Left lobe of liver (tissue), 2 donors: Measurements from ENCODE around the gene TMEM179B. TPM values are rescaled to one million over a fixed set of nuclear protein-coding genes. Genes with fewer than 3 reads are reported as not detected.

Source experiments
- ATAC-seq: fragments of 200-7000 bp; cut with Tn5 transposase; one replicate; pipeline ENCODE4 v1.9.1; 2020; ENCODE audit warnings: mild to moderate bottlenecking, moderate library complexity
- DNase-seq: peaks from one replicate; pipeline ENCODE4 v3.0.0-alpha.2; 2020; ENCODE audit warnings: low spot score
- total RNA-seq: library from RNA; stranded (reverse); gene quantifications from one replicate; pipeline ENCODE4 v1.2.1, GENCODE V29; 2021
- donor health status: DM: no; HTN: no; CAD: no; lungs with moderate emphysema.
- donor health status: DM: no; HTN: yes; CAD: no.

Gene TMEM179B
- total RNA-seq, 1 donor from 2014 or later, result 27.5 TPM

- ATAC-seq (peak; percentile 95), DNase-seq (peak; percentile 100)
These were observed 44.5 kb downstream of the TMEM179B start, which contains the start of gene STX5 for GRCh38 chr11:62831520-62832335. Gene STX5 (minus strand): TSS chr11:62832051. CDS start chr11:62831243, 808 bp downstream.

GRCh38 chr11:62832336-62833234 lies 45.4 kb downstream of the TMEM179B start, which contains the start of gene TEX54:
Gene TEX54 (minus strand): TSS chr11:62832841.
- ATAC-seq (peak; percentile 44), DNase-seq (peak; percentile 72)

- DNase-seq (no peak), ATAC-seq (no peak)
These were observed 48.1 kb downstream of the TMEM179B start for GRCh38 chr11:62835336-62835735.

- DNase-seq (peak; percentile 95), ATAC-seq (peak; percentile 69)
These were observed 52.1 kb downstream of the TMEM179B start, which contains the start of gene WDR74 for GRCh38 chr11:62839050-62839945. Gene WDR74 (minus strand): TSS chr11:62839590. CDS start chr11:62839570, 20 bp downstream.

Other genes with a start within 250 kb of the TMEM179B start
- gene AHNAK, start 240.6 kb upstream of the TMEM179B start, total RNA-seq, result 115 TPM
- gene EEF1G, start 213.5 kb upstream of the TMEM179B start, total RNA-seq, result 441 TPM
- gene TUT1, start 195.9 kb upstream of the TMEM179B start, total RNA-seq, result 32.6 TPM
- gene MTA2, start 185.5 kb upstream of the TMEM179B start, total RNA-seq, result 24.4 TPM
- gene EML3, start 174.6 kb upstream of the TMEM179B start, total RNA-seq, result 29.9 TPM
- gene ROM1, start 174.1 kb upstream of the TMEM179B start, total RNA-seq, result 1.1 TPM
- gene B3GAT3, start 165.4 kb upstream of the TMEM179B start, total RNA-seq, result 16.8 TPM
- 220 TPM for gene GANAB, start 140.8 kb upstream of the TMEM179B start, total RNA-seq
- gene INTS5, start 134.1 kb upstream of the TMEM179B start, total RNA-seq, result 12.8 TPM
- gene C11orf98, start 122.2 kb upstream of the TMEM179B start, total RNA-seq, result 30.4 TPM
- 3.4 TPM for gene CSKMT, start 122.1 kb upstream of the TMEM179B start, total RNA-seq
- 4.9 TPM for gene UQCC3, start 115.7 kb upstream of the TMEM179B start, total RNA-seq
- 3.3 TPM for gene LBHD1, start 115.1 kb upstream of the TMEM179B start, total RNA-seq
- gene UBXN1, start 108.3 kb upstream of the TMEM179B start, total RNA-seq, result 30.5 TPM
- gene LRRN4CL, start 97.9 kb upstream of the TMEM179B start, total RNA-seq, result not detected
- gene BSCL2, start 80.0 kb upstream of the TMEM179B start, total RNA-seq, result 35.1 TPM
- gene GNG3, start 79.7 kb upstream of the TMEM179B start, total RNA-seq, result 0.20 TPM
- gene HNRNPUL2, start 59.9 kb upstream of the TMEM179B start, total RNA-seq, result 13.7 TPM
- gene TTC9C, start 58.9 kb upstream of the TMEM179B start, total RNA-seq, result 11.2 TPM
- gene ZBTB3, start 33.2 kb upstream of the TMEM179B start, total RNA-seq, result 5.5 TPM
- gene POLR2G, start 25.8 kb upstream of the TMEM179B start, total RNA-seq, result 22.7 TPM
- gene TAF6L, start 16.0 kb upstream of the TMEM179B start, total RNA-seq, result 22.9 TPM
- gene TMEM223, start 4.6 kb downstream of the TMEM179B start, total RNA-seq, result 7.6 TPM
- 42.8 TPM for gene NXF1, start 18.0 kb downstream of the TMEM179B start, total RNA-seq
- gene STX5, start 44.6 kb downstream of the TMEM179B start, total RNA-seq, result 23.8 TPM
- not detected for gene TEX54, start 45.4 kb downstream of the TMEM179B start, total RNA-seq
- 20.5 TPM for gene WDR74, start 52.2 kb downstream of the TMEM179B start, total RNA-seq
- 64.8 TPM for gene SLC3A2, start 93.5 kb downstream of the TMEM179B start, total RNA-seq
- not detected for gene CHRM1, start 134.0 kb downstream of the TMEM179B start, total RNA-seq
- gene SLC22A6, start 197.6 kb downstream of the TMEM179B start, total RNA-seq, result not detected
- not detected for gene SLC22A8, start 228.4 kb downstream of the TMEM179B start, total RNA-seq